Upper lobe of left lung (tissue), 4 donors: ENCODE measurements around the gene FMN2.

ENCODE experiments used
- EP300 ChIP-seq, 4 donors: sonication (generic); formaldehyde crosslinking; IDR thresholded peaks; one replicate each; pipeline ENCODE4 v1.5.1; 2017; ENCODE audit warnings: antibody characterized with exemption in 4 of 4, control low read depth in 2 of 4
- POLR2A ChIP-seq, 4 donors: fragments of 450-650 bp; IDR thresholded peaks; one replicate each; pipeline ENCODE4 v1.5.1; 2016 to 2017; ENCODE audit warnings: antibody characterized with exemption in 4 of 4, mild to moderate bottlenecking in 2 of 4
- POLR2AphosphoS5 ChIP-seq, 2 donors: sonication (generic); formaldehyde crosslinking; IDR thresholded peaks; one replicate each; pipeline ENCODE4 v1.5.1; 2017; ENCODE audit warnings: antibody characterized with exemption in 2 of 2
- TF ChIP-seq, protein P1 (sequence below), 6 experiments: fragments of 450-650 bp in 4 of 6; fragments of 200-600 bp in 2 of 6; sonication (generic) in 2 of 6; IDR thresholded peaks; one replicate each; pipeline ENCODE4 v1.5.1; 2016 to 2019; ENCODE audit warnings: antibody characterized with exemption in 6 of 6

GRCh38 chr1:240093120-240093961 lies 1.7 kb downstream of the FMN2 start:
- TF ChIP-seq, protein P1, sequence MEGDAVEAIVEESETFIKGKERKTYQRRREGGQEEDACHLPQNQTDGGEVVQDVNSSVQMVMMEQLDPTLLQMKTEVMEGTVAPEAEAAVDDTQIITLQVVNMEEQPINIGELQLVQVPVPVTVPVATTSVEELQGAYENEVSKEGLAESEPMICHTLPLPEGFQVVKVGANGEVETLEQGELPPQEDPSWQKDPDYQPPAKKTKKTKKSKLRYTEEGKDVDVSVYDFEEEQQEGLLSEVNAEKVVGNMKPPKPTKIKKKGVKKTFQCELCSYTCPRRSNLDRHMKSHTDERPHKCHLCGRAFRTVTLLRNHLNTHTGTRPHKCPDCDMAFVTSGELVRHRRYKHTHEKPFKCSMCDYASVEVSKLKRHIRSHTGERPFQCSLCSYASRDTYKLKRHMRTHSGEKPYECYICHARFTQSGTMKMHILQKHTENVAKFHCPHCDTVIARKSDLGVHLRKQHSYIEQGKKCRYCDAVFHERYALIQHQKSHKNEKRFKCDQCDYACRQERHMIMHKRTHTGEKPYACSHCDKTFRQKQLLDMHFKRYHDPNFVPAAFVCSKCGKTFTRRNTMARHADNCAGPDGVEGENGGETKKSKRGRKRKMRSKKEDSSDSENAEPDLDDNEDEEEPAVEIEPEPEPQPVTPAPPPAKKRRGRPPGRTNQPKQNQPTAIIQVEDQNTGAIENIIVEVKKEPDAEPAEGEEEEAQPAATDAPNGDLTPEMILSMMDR (IDR thresholded peaks at IDR 0.05), result no peak
- TF ChIP-seq POLR2A (IDR thresholded peaks at IDR 0.05), result no peak
- no peak for TF ChIP-seq EP300 (IDR thresholded peaks at IDR 0.05)
- TF ChIP-seq POLR2AphosphoS5 (IDR thresholded peaks at IDR 0.05), result no peak
